GM21723 (cell line): ENCODE results near the gene TTC1.
"Not testable (repeated sequence)": the region's sequence is repeated elsewhere in the genome, so short reads cannot be mapped to it uniquely, and the experiment has no call there.

Source experiments
- ATAC-seq: cut with Tn5 transposase; IDR thresholded peaks from one replicate; pipeline ENCODE4 v1.9.1; 2021; ENCODE audit warnings: mild to moderate bottlenecking, moderate library complexity; ENCODE audit not compliant: unreplicated experiment

TTC1 gene

GRCh38 chr5:160036884-160037283, 27.9 kb downstream of the TTC1 start:
- no peak for ATAC-seq

- ATAC-seq: no peak
Measured at GRCh38 chr5:160039810-160040470, 31.0 kb downstream of the TTC1 start.

GRCh38 chr5:160040471-160040835, 31.5 kb downstream of the TTC1 start:
- no peak for ATAC-seq

- no peak for ATAC-seq
Measured at GRCh38 chr5:160042671-160043070, 33.7 kb downstream of the TTC1 start.

- ATAC-seq: no peak
Measured at GRCh38 chr5:160044391-160044804, 35.5 kb downstream of the TTC1 start.

DNA sequence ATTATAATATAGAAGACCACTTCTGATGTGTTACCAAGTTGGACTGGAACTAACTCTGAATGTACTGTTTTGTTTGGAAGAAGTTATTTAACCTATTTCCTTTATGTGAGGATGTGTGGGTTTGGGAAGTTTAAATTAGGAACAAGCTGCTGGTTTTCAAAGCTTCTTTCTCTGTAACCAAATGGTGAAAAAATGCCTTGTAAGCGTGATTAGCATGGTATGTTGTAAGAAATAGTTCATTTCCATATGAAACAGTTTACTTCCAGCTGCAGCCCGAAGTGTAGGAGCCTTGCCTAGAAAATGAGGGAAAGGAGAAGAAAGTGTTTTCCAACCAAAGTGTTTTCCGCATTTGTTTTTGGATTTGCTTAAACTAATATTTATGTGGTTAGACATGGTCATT, 36.0 kb downstream of the TTC1 start:
- ATAC-seq: no peak

DNA sequence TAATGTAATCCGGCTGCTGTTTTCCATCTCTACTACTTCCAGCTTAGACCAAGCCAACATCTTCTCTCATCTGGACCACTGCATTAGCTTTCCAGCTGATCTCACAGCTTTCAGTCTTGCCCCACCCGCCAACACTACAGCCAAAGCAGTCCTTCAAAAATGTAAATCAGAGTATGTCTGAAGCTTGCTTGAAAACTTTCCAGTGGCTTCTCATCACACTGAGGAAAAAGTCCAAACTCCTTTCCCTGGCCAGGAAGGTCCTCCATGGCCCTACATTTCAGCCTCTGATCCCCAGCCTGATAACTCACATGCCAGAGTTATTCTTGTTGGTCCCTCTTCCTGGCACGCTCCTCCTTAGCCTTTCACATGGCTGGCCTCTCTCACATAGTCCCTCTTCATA, 38.5 kb downstream of the TTC1 start:
- ATAC-seq: no peak

DNA sequence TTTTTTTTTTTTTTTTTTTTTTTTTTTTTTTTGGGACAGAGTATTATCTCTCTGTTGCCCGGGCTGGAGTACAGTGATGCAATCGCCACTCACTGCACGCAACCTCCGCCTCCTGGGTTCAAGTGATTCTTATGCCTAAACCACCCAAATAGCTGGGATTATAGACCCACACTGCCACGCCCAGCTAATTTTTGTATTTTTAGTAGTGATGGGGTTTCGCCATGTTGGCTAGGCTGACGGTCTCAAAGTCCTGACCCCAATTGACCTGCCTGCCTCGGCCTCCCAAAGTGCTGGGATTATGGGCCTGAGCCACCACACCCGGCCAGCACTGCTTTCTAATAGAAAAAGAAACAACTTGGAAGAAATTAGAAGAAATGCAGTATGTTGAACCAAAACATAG, 39.2 kb downstream of the TTC1 start:
- ATAC-seq: no peak

GRCh38 chr5:160049099-160049498, 40.2 kb downstream of the TTC1 start:
- ATAC-seq: no peak

DNA sequence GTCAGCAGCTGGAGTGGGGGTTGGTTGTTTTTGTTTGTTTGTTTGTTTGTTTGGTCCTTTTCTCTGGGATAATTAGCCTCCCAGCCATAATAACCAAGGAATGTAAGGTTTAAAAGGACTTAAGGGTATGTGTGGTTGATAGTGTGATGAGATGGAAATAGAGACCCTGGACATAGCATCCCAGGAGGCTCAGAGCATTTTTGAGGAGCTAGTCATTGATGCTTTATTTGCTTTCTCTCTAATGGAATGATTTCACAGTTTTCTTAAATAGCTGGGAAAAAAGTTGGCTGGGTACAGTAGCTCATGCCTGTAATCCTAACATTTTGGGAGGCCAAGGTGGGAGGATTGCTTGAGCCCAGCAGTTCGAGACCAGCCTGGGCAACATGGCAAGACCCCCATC, 45.1 kb downstream of the TTC1 start:
- ATAC-seq: no peak

DNA sequence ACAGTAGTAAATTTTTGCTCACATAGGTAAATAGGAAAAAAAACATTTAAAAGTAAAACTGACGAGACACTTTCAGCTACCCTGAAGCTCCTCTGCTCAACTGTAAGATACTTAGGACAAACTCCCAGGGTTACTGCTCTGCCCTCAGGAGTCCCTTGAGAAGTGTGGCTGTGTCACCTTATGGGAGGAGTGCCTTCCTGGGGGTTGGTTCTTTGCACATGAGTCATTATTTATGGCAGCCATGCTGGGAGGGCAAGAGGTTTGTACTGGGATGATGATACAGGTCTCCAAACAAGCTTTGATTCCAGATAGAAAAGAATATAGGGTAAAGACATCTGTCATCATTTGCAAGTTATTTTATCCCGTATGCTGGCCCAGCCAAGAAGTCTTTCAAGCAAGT, 45.9 kb downstream of the TTC1 start:
- ATAC-seq: no peak

- no peak for ATAC-seq
Measured at GRCh38 chr5:160057256-160057655, 48.3 kb downstream of the TTC1 start.

DNA sequence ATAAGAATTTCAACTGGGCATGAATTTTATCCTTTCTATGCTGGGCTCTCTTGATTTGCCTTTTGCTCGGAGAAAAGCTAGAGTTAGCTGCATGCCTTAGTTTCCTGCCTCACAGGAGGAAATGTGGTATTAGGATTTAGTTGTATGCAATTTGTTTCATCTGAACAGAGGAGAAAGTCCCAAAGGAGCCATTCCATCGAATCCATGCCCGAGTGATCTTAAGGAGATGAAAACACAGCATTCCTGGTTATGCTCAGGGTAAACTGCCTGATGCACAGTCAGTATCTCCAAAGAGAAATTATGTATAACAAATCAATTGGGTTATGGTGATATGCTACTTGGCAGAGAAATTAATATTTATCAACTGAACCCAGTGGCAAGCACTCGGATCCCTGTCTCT, 51.1 kb downstream of the TTC1 start:
- ATAC-seq: no peak

DNA sequence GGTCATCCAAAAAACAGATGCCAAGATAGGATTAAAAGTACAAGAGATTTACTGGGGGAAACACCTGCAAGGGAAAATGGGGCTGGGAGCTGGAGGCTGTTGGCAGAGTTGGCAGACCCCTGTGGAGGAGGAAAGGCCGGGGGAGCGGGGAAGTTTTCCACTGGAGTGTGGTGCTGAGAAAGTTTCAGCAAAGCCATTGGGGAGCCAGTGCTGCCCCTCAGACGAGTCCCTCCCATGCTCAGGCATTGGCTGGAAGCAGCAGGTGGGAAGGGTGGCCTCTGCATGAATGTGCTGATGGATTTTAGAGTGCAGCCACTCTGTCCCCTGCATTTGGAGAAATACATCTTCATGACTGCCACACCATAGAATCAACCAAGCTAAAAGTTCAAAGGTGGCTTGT, 52.8 kb downstream of the TTC1 start:
- no peak for ATAC-seq

DNA sequence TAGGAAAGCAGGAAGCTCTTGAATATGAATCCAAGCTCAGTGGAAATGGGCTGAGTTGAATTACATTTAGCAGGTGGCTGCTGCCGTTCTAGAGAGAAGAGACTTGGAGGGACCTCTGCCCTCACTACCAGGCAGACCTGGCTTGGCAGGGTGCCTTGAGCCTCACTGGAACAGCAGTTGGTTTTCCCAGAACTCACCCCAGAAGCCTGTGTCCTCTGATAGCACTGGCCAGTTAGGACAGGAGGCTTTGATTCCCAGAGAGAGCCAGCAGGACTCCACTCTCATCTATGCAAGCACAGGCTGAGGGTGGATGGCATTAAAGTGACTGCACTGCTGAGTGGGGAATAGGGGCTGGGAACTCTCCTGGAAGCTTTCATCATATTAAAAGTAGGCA, 55.5 kb downstream of the TTC1 start:
- ATAC-seq: no peak

DNA sequence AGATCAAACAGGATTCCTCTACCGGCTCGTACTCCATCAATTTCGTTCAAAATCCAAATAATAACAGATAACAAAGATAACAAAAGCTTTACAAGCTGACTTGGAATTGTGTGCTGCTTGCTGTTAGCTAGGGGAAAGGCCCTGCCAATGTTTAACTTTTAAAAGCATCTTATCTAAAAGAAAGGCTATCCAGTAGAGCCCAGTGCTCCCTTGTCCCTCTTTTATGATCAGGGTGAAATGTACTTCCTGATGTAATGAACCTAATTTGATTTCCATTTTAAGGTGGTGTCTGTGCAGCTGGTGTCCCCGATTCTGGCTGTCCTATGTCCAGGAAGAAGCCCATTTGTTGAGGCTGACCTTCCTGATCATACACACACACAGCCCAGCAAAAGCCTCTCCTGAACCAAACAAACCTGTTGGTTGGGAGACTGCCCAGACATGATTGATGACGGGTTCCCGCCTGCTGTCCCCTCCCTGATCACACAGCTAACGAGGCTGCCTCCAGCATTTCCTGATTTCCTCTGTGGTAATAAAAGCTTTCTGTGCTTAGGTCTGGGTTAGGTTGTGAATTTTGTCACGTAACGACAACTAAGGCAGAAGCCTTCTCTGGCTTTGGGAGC, 56.2 kb downstream of the TTC1 start:
- no peak for ATAC-seq

DNA sequence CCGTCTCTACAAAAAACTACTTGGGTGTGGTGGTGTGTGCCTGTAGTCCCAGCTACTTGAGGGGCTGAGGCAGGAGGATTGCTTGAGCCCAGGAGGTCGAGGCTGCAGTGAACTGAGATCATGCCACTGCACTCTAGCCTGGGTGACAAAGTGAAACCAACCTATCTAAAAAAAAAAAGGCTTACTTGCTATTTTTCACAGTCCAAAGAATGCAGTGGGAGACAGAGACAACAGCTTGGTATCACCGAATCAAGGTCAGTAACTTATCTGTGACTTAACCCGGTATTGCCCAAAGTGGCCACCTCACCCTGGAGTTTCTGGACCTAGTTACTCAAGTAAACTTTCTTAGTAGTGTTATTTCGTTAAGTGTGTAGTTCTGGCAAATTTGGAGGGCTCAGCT, 60.2 kb downstream of the TTC1 start:
- ATAC-seq: not testable (repeated sequence)

DNA sequence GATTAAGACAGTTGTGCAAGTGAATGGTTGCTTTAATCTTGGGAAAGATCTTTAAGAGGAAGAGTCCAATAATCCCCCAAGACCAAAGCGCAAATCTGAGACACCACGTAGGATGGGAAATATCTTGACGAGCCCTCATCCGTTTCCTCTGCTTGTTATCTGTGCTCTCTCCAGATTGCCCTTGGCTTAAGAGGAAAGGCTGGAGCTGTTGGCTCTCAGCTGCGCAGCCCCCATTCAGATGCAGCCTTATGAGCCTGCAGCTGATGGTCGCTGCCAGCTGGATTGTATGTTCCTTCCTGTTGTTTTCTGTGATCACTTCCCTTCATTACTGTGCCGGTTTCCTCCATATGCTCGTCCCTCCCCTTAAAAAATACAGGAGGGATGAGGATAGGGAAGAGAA, 62.6 kb downstream of the TTC1 start:
- no peak for ATAC-seq

GRCh38 chr5:160071916-160072315, 63.0 kb downstream of the TTC1 start:
- no peak for ATAC-seq

DNA sequence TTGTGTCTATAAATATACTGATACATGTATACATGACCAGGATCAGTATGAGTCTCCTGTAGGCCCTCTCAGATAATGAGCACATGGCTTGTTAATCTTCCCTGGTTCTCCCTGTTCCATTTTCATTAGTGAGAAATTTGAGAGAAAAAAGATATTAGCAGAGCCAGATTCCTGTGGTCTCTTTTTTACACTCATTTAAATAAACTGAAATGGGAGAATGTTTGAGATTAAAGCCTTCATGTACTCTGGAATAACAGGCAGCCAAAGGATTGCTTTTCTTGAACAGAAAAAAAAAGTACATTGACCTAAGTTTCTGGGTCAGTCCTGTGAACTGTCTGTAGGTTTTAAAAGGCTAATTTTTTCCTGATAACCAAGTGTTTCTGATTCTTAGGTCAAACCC, 66.1 kb downstream of the TTC1 start:
- no peak for ATAC-seq

- ATAC-seq: no peak
Measured at GRCh38 chr5:160076997-160077396, 68.1 kb downstream of the TTC1 start.

- no peak for ATAC-seq
Measured at GRCh38 chr5:160079753-160080152, 70.8 kb downstream of the TTC1 start.

- ATAC-seq: no peak
Measured at GRCh38 chr5:160081495-160081894, 72.6 kb downstream of the TTC1 start.
